Endometrial microvascular endothelial cells (primary cell): Measurements from ENCODE around the gene SMAD2. TPM values are rescaled to one million over a fixed set of nuclear protein-coding genes. Genes with fewer than 3 reads are reported as not detected.

Experiments used
- in situ Hi-C: cut with HindIII; loops from 2 replicates; pipeline ENCODE4 v1.10.0; 2017; ENCODE audit warnings: low sequenced_read_pairs, low pct_unique_long_range_greater_than_20kb; ENCODE audit errors: inconsistent ontology term
- total RNA-seq: library from RNA; depleted of rRNA; stranded (reverse); fragments of >200 nt; gene quantifications from one replicate; pipeline ENCODE4 v1.2.3, GENCODE V29; 2015; ENCODE audit errors: inconsistent ontology term

Gene SMAD2
- total RNA-seq, 1 donor from 2014 or later, result 121 TPM

- in situ Hi-C loops, result no loop called here
Observed at GRCh38 chr18:47815486-47816270, 114.8 kb downstream of the SMAD2 start.

GRCh38 chr18:47809420-47809819 lies 121.0 kb downstream of the SMAD2 start:
- in situ Hi-C loops, result no loop called here

GRCh38 chr18:47802802-47803201 lies 127.7 kb downstream of the SMAD2 start:
- in situ Hi-C loops, result no loop called here

- in situ Hi-C loops, result no loop called here
Observed at GRCh38 chr18:47801817-47802216, 128.6 kb downstream of the SMAD2 start.

- in situ Hi-C loops, result no loop called here
Observed at GRCh38 chr18:47800756-47801155, 129.7 kb downstream of the SMAD2 start.

- in situ Hi-C loops, result no loop called here
Observed at GRCh38 chr18:47800248-47800647, 130.2 kb downstream of the SMAD2 start.

GRCh38 chr18:47799376-47799775 lies 131.1 kb downstream of the SMAD2 start:
- in situ Hi-C loops, result no loop called here

GRCh38 chr18:47798366-47798765 lies 132.1 kb downstream of the SMAD2 start:
- in situ Hi-C loops, result no loop called here

GRCh38 chr18:47797126-47797525 lies 133.3 kb downstream of the SMAD2 start:
- in situ Hi-C loops, result no loop called here

GRCh38 chr18:47795434-47795814 lies 135.0 kb downstream of the SMAD2 start:
- in situ Hi-C loops, result no loop called here

GRCh38 chr18:47794725-47795433 lies 135.6 kb downstream of the SMAD2 start:
- in situ Hi-C loops, result no loop called here

- in situ Hi-C loops, result no loop called here
Observed at GRCh38 chr18:47793609-47794008, 136.8 kb downstream of the SMAD2 start.

GRCh38 chr18:47791461-47791985 lies 138.9 kb downstream of the SMAD2 start:
- in situ Hi-C loops, result no loop called here

- in situ Hi-C loops, result no loop called here
Observed at GRCh38 chr18:47790036-47790435, 140.4 kb downstream of the SMAD2 start.

GRCh38 chr18:47788621-47789020 lies 141.8 kb downstream of the SMAD2 start:
- in situ Hi-C loops, result no loop called here

GRCh38 chr18:47781561-47781960 lies 148.9 kb downstream of the SMAD2 start:
- in situ Hi-C loops, result no loop called here

- in situ Hi-C loops, result no loop called here
Observed at GRCh38 chr18:47780011-47780725, 150.3 kb downstream of the SMAD2 start.

- in situ Hi-C loops, result no loop called here
Observed at GRCh38 chr18:47779381-47779780, 151.1 kb downstream of the SMAD2 start.

GRCh38 chr18:47777626-47778025 lies 152.8 kb downstream of the SMAD2 start:
- in situ Hi-C loops, result no loop called here

GRCh38 chr18:47775961-47776360 lies 154.5 kb downstream of the SMAD2 start:
- in situ Hi-C loops, result no loop called here
